Hypothalamus (tissue), 51 donors: ENCODE measurements around the gene NET1.
"Not testable (repeated sequence)": the region's sequence is repeated elsewhere in the genome, so short reads cannot be mapped to it uniquely, and the experiment has no call there.

Experiments used
- DNase-seq, 51 donors: peaks; one replicate each; lab custom pipeline; 2025; lab: John Stamatoyannopoulos, UW

Gene NET1

DNA sequence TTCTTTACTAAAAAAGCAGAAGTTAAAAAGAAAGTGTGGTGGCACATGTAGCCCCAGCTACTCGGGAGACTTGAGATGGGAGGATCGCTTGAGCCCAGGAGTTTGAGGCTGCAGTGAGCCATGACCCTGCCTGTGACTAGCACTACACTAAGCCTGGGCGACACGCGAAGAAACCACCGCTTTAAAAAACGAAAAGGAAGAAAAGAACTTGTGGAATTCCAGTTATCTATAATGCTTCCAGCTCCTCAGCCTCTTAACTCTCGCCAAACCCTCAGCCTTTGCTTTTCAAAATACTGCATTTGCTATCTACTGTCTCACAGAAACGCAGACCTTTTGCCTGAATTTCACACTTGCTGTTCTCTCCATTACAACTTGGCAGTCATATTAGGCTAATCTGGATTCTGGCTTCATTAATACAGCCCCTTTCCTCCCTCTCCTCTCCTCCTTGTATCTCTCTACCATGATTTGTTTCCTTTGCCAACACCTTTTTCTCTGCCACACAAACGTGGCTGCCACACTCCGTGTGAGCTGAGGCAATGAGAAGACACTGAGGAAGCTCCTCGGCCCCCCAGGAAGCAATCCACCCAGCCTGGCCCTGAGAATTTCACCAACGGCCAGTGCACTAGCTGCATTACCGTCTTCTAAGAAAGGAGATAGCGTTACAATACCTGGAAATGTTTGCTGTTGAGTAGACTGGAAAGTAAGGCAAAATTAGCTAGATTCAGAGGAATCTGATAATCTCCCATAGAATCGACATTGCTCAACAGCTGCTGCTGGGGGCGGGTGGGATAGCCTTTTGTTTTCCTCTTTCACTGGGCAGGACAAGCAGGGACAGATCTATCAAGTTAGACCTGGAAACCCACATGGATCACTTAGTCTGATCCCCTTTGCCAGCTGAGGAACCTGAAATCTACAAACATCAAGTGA, 49.8 kb downstream of the NET1 start:
- no peak for DNase-seq

- no peak for DNase-seq
These were observed 50.5 kb downstream of the NET1 start for GRCh38 chr10:5462841-5463293.

GRCh38 chr10:5464546-5464945, 52.2 kb downstream of the NET1 start:
- DNase-seq = no peak

- DNase-seq = no peak
These were observed 53.7 kb downstream of the NET1 start for GRCh38 chr10:5465976-5466450.

- no peak for DNase-seq
These were observed 54.3 kb downstream of the NET1 start for GRCh38 chr10:5466451-5467206.

DNA sequence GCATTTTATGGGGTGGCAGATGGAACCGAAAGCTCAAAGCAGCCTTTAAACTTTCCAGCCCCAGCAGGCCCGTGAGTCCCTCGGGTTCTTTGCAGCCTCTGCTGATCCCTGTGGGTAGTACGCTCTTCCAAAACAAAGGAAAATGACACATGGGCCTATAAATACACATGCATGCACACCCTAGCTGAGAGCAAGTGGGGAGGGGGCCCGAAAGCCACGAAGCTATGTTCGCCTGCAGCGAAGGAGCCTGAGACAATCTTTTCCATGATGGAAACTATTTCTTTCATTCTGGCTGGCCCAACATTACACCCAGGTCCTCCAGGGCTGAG, 54.8 kb downstream of the NET1 start:
- no peak for DNase-seq

- DNase-seq = no peak
These were observed 55.4 kb downstream of the NET1 start for GRCh38 chr10:5467634-5468255.

- DNase-seq = no peak
These were observed 56.1 kb downstream of the NET1 start for GRCh38 chr10:5468262-5469106.

GRCh38 chr10:5469353-5470061, 57.1 kb downstream of the NET1 start:
- no peak for DNase-seq

- no peak for DNase-seq
These were observed 57.9 kb downstream of the NET1 start for GRCh38 chr10:5470062-5470751.

DNA sequence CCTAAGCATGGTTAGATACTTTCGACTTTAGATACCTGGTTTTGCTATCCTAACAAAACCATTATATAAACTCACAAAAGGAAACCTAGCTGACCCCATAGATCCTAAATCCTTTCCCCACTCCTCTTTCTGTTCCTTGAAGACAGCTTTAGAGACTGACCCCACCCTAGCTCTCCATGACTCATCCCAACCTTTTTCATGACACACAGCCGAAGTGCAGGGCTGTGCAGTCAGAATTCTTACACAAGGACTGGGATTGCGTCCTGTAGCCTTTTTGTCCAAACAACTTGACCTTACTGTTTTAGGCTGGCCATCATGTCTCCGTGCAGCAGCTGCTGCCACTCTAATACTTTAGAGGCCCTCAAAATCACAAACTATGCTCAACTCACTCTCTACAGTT, 62.3 kb downstream of the NET1 start:
- not testable (repeated sequence) for DNase-seq

DNA sequence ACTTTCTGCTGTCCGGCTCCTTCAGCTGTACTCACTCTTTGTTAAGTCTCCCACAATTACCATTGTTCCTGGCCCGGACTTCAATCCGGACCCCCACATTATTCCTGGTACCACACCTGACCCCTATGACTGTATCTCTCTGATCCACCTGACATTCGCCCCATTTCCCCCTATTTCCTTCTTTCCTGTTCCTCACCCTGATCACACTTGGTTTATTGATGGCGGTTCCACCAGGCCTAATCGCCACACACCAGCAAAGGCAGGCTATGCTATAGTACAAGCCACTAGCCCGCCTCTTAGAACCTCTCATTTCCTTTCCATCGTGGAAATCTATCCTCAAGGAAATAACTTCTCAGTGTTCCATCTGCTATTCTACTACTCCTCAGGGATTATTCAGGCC, 62.7 kb downstream of the NET1 start:
- DNase-seq = not testable (repeated sequence)

- DNase-seq = not testable (repeated sequence)
These were observed 63.8 kb downstream of the NET1 start for GRCh38 chr10:5475974-5476807.

DNA sequence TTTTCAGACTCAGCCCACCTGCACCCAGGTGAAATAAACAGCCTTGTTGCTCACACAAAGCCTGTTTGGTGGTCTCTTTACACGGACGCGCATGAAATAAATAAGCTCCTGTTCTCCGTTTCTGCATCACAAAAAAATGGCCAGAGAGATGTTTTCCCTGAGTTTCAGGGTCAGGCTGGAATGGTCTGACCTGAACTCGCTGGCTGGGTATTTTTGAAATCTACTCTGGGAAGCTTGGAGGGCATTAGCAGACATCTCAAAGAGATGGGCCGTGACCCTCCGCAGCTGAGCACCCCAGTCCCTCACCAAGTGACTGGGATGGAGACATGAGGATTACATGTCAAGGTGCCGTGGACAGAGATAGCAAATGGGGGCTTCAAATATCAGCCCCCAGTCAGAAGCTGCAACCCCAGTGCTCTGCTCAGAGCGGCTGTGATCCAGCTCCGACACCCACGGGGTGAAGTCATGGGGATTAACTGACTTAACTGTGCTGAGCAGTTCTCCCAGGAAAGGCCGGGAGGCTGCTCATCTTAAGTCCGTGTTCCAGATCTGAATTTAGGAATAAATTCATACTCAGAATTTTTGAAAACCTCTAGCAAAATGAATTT, 64.7 kb downstream of the NET1 start:
- DNase-seq = no peak

- DNase-seq = no peak
These were observed 65.8 kb downstream of the NET1 start for GRCh38 chr10:5477948-5478693.

DNA sequence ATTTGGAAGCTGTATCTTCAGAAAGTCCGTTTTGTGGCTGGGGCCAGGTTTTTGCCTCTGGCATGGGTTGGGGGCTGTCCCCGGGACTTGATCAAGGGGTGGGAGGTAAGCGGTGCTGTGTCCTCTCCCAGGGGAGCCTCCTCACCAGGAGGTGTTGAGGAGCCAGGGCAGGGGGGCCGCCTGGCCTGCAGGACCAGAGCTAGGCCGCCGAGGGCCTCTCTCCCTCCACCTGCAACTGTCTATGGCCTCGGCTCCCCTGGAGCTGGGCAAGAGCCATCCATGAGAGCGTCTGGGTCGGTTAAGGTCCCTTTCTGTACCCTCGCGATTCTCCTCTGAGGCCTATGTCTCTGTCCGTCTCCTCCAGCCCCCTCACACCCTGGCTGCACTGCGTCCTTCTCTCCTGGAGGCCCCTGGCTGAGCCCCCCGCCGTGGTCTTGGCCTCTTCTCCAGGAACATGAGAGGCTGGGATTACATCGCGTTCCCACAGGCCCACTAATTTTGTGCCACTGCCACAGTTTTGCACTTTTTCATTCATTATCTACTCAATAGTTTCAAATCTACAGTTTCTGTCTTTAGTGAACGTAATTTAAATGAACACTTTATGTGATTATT, 66.4 kb downstream of the NET1 start:
- DNase-seq = no peak
